ENCODE data around the gene EIF3K. TPM values are rescaled to one million over a fixed set of nuclear protein-coding genes. Genes with fewer than 3 reads are reported as not detected.

EIF3K gene
- total RNA-seq, 1 donor from 2014 or later = 229 TPM

GRCh38 chr19:38580080-38580479 lies 38.9 kb upstream of the EIF3K start:
- H3K4me3 ChIP-seq = no peak overlapping the region
- DNase-seq (no peak), ATAC-seq (peak; percentile 5 to 26)
- H3K9me3 ChIP-seq = no peaks in the 10 kb centered on the region
- H3K36me3 ChIP-seq = no peaks in the 10 kb centered on the region
- H3K27me3 ChIP-seq (ENCODE audit: low read depth) = no peaks in the 10 kb centered on the region
- intact Hi-C loops (cut with DNase I) = no loop called here
- H3K27ac ChIP-seq = no peak overlapping the region
- peaks cover 4% of the 10 kb centered on the region for H3K4me1 ChIP-seq
- TF ChIP-seq CTCF (IDR thresholded peaks at IDR 0.05) = no peak

- H3K4me3 ChIP-seq = no peak overlapping the region
- intact Hi-C loops (cut with DNase I) = no loop called here
- DNase-seq (no peak), ATAC-seq (no peak)
- H3K27ac ChIP-seq = no peak overlapping the region
- TF ChIP-seq CTCF (IDR thresholded peaks at IDR 0.05) = no peak
- peaks cover 5% of the 10 kb centered on the region for H3K36me3 ChIP-seq
- H3K4me1 ChIP-seq = peaks cover 4% of the 10 kb centered on the region
- no peaks in the 10 kb centered on the region for H3K27me3 ChIP-seq (ENCODE audit: low read depth)
- no peaks in the 10 kb centered on the region for H3K9me3 ChIP-seq
These were observed 35.6 kb upstream of the EIF3K start for GRCh38 chr19:38583219-38583984.

- peaks cover 5% of the 10 kb centered on the region for H3K36me3 ChIP-seq
- H3K4me3 ChIP-seq = no peak overlapping the region
- H3K4me1 ChIP-seq = peaks cover 2% of the 10 kb centered on the region
- ATAC-seq (no peak), DNase-seq (no peak)
- intact Hi-C loops (cut with DNase I) = no loop called here
- no peak for TF ChIP-seq CTCF (IDR thresholded peaks at IDR 0.05)
- no peaks in the 10 kb centered on the region for H3K27me3 ChIP-seq (ENCODE audit: low read depth)
- no peak overlapping the region for H3K27ac ChIP-seq
- no peaks in the 10 kb centered on the region for H3K9me3 ChIP-seq
These were observed 35.0 kb upstream of the EIF3K start for GRCh38 chr19:38583985-38584305.

GRCh38 chr19:38587562-38587961 lies 31.4 kb upstream of the EIF3K start:
- Histone ChIP-seq H3K9me3 (no peaks in the 10 kb centered on the region), H3K4me1 (no peaks in the 10 kb centered on the region), H3K27me3 (ENCODE audit: low read depth) (no peaks in the 10 kb centered on the region), H3K27ac (no peak overlapping the region), H3K36me3 (peaks cover 5% of the 10 kb centered on the region), H3K4me3 (no peak overlapping the region)
- DNase-seq (no peak), ATAC-seq (no peak)
- intact Hi-C loops (cut with DNase I) = no loop called here
- no peak for TF ChIP-seq CTCF (IDR thresholded peaks at IDR 0.05)

- no peak for TF ChIP-seq CTCF (IDR thresholded peaks at IDR 0.05)
These were observed 30.9 kb upstream of the EIF3K start for GRCh38 chr19:38588041-38588440.

More at GRCh38 chr19:38588041-38588440, 30.9 kb upstream of the EIF3K start:
- no peak for ATAC-seq
- no peak overlapping the region for H3K27ac ChIP-seq
- no peaks in the 10 kb centered on the region for H3K27me3 ChIP-seq (ENCODE audit: low read depth)
- H3K9me3 ChIP-seq = no peaks in the 10 kb centered on the region
- H3K4me3 ChIP-seq = no peak overlapping the region
- H3K36me3 ChIP-seq = peaks cover 5% of the 10 kb centered on the region
- intact Hi-C loops (cut with DNase I) = no loop called here
- no peak for DNase-seq
- H3K4me1 ChIP-seq = no peaks in the 10 kb centered on the region

Measured in lower lobe of right lung (tissue), 2 donors.